Measurements from ENCODE around the gene MRC2.

The MRC2 gene

GRCh38 chr17:62703261-62703775 lies 75.8 kb downstream of the MRC2 start:
- no peaks in the 10 kb centered on the region for H3K36me3 ChIP-seq (ENCODE audit: insufficient read depth, low read length)
- TF ChIP-seq, protein P1, sequence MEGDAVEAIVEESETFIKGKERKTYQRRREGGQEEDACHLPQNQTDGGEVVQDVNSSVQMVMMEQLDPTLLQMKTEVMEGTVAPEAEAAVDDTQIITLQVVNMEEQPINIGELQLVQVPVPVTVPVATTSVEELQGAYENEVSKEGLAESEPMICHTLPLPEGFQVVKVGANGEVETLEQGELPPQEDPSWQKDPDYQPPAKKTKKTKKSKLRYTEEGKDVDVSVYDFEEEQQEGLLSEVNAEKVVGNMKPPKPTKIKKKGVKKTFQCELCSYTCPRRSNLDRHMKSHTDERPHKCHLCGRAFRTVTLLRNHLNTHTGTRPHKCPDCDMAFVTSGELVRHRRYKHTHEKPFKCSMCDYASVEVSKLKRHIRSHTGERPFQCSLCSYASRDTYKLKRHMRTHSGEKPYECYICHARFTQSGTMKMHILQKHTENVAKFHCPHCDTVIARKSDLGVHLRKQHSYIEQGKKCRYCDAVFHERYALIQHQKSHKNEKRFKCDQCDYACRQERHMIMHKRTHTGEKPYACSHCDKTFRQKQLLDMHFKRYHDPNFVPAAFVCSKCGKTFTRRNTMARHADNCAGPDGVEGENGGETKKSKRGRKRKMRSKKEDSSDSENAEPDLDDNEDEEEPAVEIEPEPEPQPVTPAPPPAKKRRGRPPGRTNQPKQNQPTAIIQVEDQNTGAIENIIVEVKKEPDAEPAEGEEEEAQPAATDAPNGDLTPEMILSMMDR (conservative IDR thresholded peaks at IDR 0.05; ENCODE audit: low read length) = no peak
- H3K4me2 ChIP-seq (ENCODE audit: low read depth, low read length, poor library complexity, severe bottlenecking) = peak overlapping the region; percentile 86
- peaks cover 8% of the 10 kb centered on the region for H3K27me3 ChIP-seq (ENCODE audit: insufficient read depth, low read length, poor library complexity, severe bottlenecking)
- H3F3A ChIP-seq (ENCODE audit: low read depth) = no peaks in the 10 kb centered on the region
- H3K79me2 ChIP-seq (ENCODE audit: insufficient read depth, low read length) = no peaks in the 10 kb centered on the region
- H2AFZ ChIP-seq (ENCODE audit: low read length) = peak overlapping the region; percentile 71
- peak overlapping the region; percentile 78 for H3K4me3 ChIP-seq (ENCODE audit: low read length, poor library complexity, severe bottlenecking)
- H3K9me3 ChIP-seq (ENCODE audit: insufficient read depth, low read depth, low read length) = no peaks in the 10 kb centered on the region
- H3K9ac ChIP-seq (ENCODE audit: low read depth, low read length, poor library complexity, severe bottlenecking) = no peak overlapping the region
- no peaks in the 10 kb centered on the region for H3K9me2 ChIP-seq (replicated peaks; ENCODE audit: low read depth, low read length)
- H4K20me1 ChIP-seq (ENCODE audit: insufficient read depth, low read length, poor library complexity, severe bottlenecking) = no peaks in the 10 kb centered on the region
- H3K4me1 ChIP-seq (ENCODE audit: insufficient read depth, low read length, poor library complexity, severe bottlenecking) = peaks cover 5% of the 10 kb centered on the region

DNA sequence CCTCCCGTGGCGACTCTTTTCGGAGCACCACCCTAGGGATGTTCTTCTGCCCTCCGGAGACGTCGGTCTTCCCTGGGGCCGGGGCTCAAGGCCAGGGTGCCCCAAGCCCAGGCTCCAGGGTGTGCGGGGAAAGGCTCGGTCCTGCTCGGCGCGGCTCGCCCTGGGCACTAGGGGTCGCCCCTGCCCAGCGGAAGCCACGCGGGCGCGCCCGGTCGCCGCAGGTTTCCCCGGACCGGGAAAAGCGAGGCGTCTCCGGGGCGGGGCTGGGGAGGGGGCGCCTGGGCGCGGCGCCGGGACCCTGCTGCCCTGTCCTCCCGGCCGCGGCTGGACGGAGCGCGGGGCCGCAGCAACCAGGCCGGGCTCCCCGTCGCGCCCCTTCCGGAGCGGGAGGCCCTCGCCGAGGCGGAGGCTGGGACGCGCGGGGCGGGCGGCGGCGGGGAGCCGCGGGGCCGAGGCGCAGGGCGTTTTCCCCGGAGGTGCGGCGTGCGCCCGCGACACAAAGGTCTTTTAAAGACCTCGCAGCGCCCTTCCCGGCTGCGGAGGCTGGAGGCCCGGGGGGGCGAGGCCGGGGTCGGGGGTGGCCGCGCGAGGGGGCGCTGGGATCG lies 76.4 kb downstream of the MRC2 start:
- Histone ChIP-seq H3K36me3 (ENCODE audit: insufficient read depth, low read length) (no peaks in the 10 kb centered on the region), H3K79me2 (ENCODE audit: insufficient read depth, low read length) (no peaks in the 10 kb centered on the region), H2AFZ (ENCODE audit: low read length) (peak overlapping the region; percentile 93), H3K9me2 (replicated peaks; ENCODE audit: low read depth, low read length) (no peaks in the 10 kb centered on the region), H4K20me1 (ENCODE audit: insufficient read depth, low read length, poor library complexity, severe bottlenecking) (no peaks in the 10 kb centered on the region), H3K27me3 (ENCODE audit: insufficient read depth, low read length, poor library complexity, severe bottlenecking) (peaks cover 8% of the 10 kb centered on the region), H3K9me3 (ENCODE audit: insufficient read depth, low read depth, low read length) (no peaks in the 10 kb centered on the region), H3F3A (ENCODE audit: low read depth) (no peaks in the 10 kb centered on the region), H3K4me3 (ENCODE audit: low read length, poor library complexity, severe bottlenecking) (peak overlapping the region; percentile 78), H3K4me1 (ENCODE audit: insufficient read depth, low read length, poor library complexity, severe bottlenecking) (peaks cover 5% of the 10 kb centered on the region), H3K9ac (ENCODE audit: low read depth, low read length, poor library complexity, severe bottlenecking) (peak overlapping the region; percentile 66), H3K4me2 (ENCODE audit: low read depth, low read length, poor library complexity, severe bottlenecking) (peak overlapping the region; percentile 86)
- TF ChIP-seq, protein P1 (conservative IDR thresholded peaks at IDR 0.05; ENCODE audit: low read length) = peak; percentile 63
- no peak for TF ChIP-seq EZH2phosphoT487 (IDR thresholded peaks at IDR 0.05; ENCODE audit: borderline replicate concordance)

DNA sequence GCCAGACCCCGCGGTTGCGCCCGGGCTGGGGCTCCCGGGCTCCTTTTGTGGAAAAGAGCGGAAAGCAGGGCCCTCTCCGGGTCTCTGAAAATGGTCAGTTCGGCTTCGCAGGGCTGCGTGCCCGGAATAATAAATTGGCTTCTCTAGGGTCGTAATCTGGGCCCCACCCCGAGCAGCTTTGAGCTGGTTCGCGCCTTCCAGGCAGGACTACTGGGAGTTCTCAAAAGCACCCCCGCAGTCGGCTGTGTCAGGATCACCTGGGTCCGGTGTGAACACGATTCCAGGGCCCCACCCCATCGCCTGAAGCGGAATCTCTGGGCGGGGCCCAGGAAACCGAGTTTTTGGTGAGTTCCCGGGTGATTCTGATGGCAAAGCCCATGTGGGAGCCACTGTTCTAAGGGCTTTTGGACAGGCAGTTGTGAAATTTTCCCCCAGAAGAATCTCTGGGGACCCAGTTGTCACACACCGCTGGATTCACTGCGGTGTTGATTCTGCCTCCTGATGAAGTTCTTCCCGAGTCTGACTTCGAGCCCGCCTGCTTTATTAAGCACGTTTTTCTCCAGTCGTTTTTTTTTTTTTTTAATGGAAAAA lies 77.0 kb downstream of the MRC2 start:
- H3K9ac ChIP-seq (ENCODE audit: low read depth, low read length, poor library complexity, severe bottlenecking) = peak overlapping the region; percentile 66
- H3K4me2 ChIP-seq (ENCODE audit: low read depth, low read length, poor library complexity, severe bottlenecking) = peak overlapping the region; percentile 86

More for the DNA sequence above, 77.0 kb downstream of the MRC2 start:
- Histone ChIP-seq H3K9me3 (ENCODE audit: insufficient read depth, low read depth, low read length) (no peaks in the 10 kb centered on the region), H3F3A (ENCODE audit: low read depth) (no peaks in the 10 kb centered on the region), H3K27me3 (ENCODE audit: insufficient read depth, low read length, poor library complexity, severe bottlenecking) (peaks cover 8% of the 10 kb centered on the region), H3K36me3 (ENCODE audit: insufficient read depth, low read length) (no peaks in the 10 kb centered on the region), H3K4me3 (ENCODE audit: low read length, poor library complexity, severe bottlenecking) (peak overlapping the region; percentile 78), H3K4me1 (ENCODE audit: insufficient read depth, low read length, poor library complexity, severe bottlenecking) (peaks cover 5% of the 10 kb centered on the region), H3K9me2 (replicated peaks; ENCODE audit: low read depth, low read length) (no peaks in the 10 kb centered on the region), H4K20me1 (ENCODE audit: insufficient read depth, low read length, poor library complexity, severe bottlenecking) (no peaks in the 10 kb centered on the region), H3K79me2 (ENCODE audit: insufficient read depth, low read length) (no peaks in the 10 kb centered on the region), H2AFZ (ENCODE audit: low read length) (peak overlapping the region; percentile 93)
- TF ChIP-seq, protein P1 (conservative IDR thresholded peaks at IDR 0.05; ENCODE audit: low read length) = no peak
- TF ChIP-seq EZH2phosphoT487 (IDR thresholded peaks at IDR 0.05; ENCODE audit: borderline replicate concordance) = no peak

Data from Loucy (cell line).